Neural cell (in vitro differentiated cells): ENCODE data around the gene FOXD2. TPM values are rescaled to one million over a fixed set of nuclear protein-coding genes. Genes with fewer than 3 reads are reported as not detected.

Source experiments
- H2AFZ ChIP-seq: fragments of 200-600, 300-800 bp; sonication (generic), shearing (Covaris generic); 2 replicates; pipeline ENCODE4 v1.6.0; 2014; ENCODE audit warnings: low read depth, mild to moderate bottlenecking, antibody characterized with exemption, low read length, moderate library complexity
- H3F3A ChIP-seq: fragments of 200-600 bp; shearing (Covaris generic); 2 replicates; pipeline ENCODE4 v1.6.1; 2016; ENCODE audit warnings: mild to moderate bottlenecking, moderate library complexity, mixed read lengths, antibody characterized with exemption, low read length; ENCODE audit not compliant: insufficient read depth, poor library complexity, severe bottlenecking
- H3K27ac ChIP-seq: fragments of 200-600, 300-800 bp; sonication (generic), shearing (Covaris generic); 2 replicates; pipeline ENCODE4 v1.5.1; 2014; ENCODE audit warnings: mild to moderate bottlenecking, low read length, moderate library complexity
- H3K27me3 ChIP-seq: fragments of 300-800, 200-600 bp; sonication (generic), shearing (Covaris generic); 2 replicates; pipeline ENCODE4 v1.6.0; 2014; ENCODE audit warnings: mild to moderate bottlenecking, low read depth, low read length, moderate library complexity; ENCODE audit not compliant: insufficient read depth
- H3K36me3 ChIP-seq: fragments of 300-800, 200-600 bp; sonication (generic), shearing (Covaris generic); 2 replicates; pipeline ENCODE4 v1.5.1; 2014; ENCODE audit warnings: mild to moderate bottlenecking, antibody characterized with exemption, low read length, moderate library complexity; ENCODE audit not compliant: insufficient read depth
- H3K4me2 ChIP-seq: fragments of 300-800, 200-600 bp; sonication (generic), shearing (Covaris generic); 2 replicates; pipeline ENCODE4 v1.6.0; 2014; ENCODE audit warnings: mild to moderate bottlenecking, low read length
- H3K4me3 ChIP-seq: fragments of 300-800, 200-600 bp; sonication (generic), shearing (Covaris generic); 2 replicates; pipeline ENCODE4 v1.5.1; 2014; ENCODE audit warnings: mild to moderate bottlenecking, low read length, moderate library complexity
- H3K79me2 ChIP-seq: fragments of 200-600 bp; shearing (Covaris generic); replicated peaks from 2 replicates; pipeline ENCODE4 v1.6.0; 2014; ENCODE audit warnings: mild to moderate bottlenecking, low read length, moderate library complexity; ENCODE audit not compliant: insufficient read depth
- H3K9ac ChIP-seq: fragments of 300-800, 200-600 bp; sonication (generic), shearing (Covaris generic); 2 replicates; pipeline ENCODE4 v1.6.1; 2016; ENCODE audit warnings: mild to moderate bottlenecking, low read length, mixed read lengths
- H3K9me2 ChIP-seq: fragments of 200-600 bp; shearing (Covaris generic); 2 replicates; pipeline ENCODE4 v1.6.1; 2016; ENCODE audit warnings: mild to moderate bottlenecking, low read length, mixed read lengths; ENCODE audit not compliant: insufficient read depth
- H3K9me3 ChIP-seq: fragments of 200-600, 300-800 bp; sonication (generic), shearing (Covaris generic); 2 replicates; pipeline ENCODE4 v1.6.1; 2016; ENCODE audit warnings: mild to moderate bottlenecking, mixed run types, low read length, moderate library complexity, mixed read lengths
- H4K20me1 ChIP-seq: fragments of 200-600 bp; shearing (Covaris generic); 2 replicates; pipeline ENCODE4 v1.6.1; 2016; ENCODE audit warnings: mild to moderate bottlenecking, mixed run types; ENCODE audit not compliant: insufficient read depth
- EP300 ChIP-seq: fragments of 450-650 bp; conservative IDR thresholded peaks from 2 replicates; pipeline ENCODE4 v1.6.1; 2014; ENCODE audit warnings: antibody characterized with exemption, mild to moderate bottlenecking, moderate library complexity; ENCODE audit not compliant: poor library complexity, severe bottlenecking
- EZH2 ChIP-seq: fragments of 200-600, 300-800 bp; shearing (Covaris generic), sonication (generic); IDR thresholded peaks from 2 replicates; pipeline ENCODE4 v1.6.1; 2014; ENCODE audit warnings: antibody characterized with exemption, low read length, borderline replicate concordance, mild to moderate bottlenecking; ENCODE audit not compliant: insufficient read depth, poor library complexity, severe bottlenecking
- MXI1 ChIP-seq: fragments of 450-650 bp; conservative IDR thresholded peaks from 2 replicates; pipeline ENCODE4 v1.6.1; 2014; ENCODE audit warnings: antibody characterized with exemption, mild to moderate bottlenecking; ENCODE audit not compliant: poor library complexity, severe bottlenecking
- POLR2AphosphoS5 ChIP-seq: IDR thresholded peaks from 2 replicates; pipeline ENCODE4 v1.6.1; 2012
- RAD21 ChIP-seq: fragments of 450-650 bp; conservative IDR thresholded peaks from 2 replicates; pipeline ENCODE4 v1.6.1; 2014; ENCODE audit warnings: antibody characterized with exemption, mild to moderate bottlenecking, moderate library complexity
- SMC3 ChIP-seq: fragments of 450-650 bp; conservative IDR thresholded peaks from 2 replicates; pipeline ENCODE4 v1.6.1; 2014; ENCODE audit warnings: antibody characterized with exemption, mild to moderate bottlenecking, moderate library complexity; ENCODE audit not compliant: poor library complexity
- TAF1 ChIP-seq: IDR thresholded peaks from 2 replicates; pipeline ENCODE4 v1.6.1; 2012; ENCODE audit warnings: low read depth
- polyA plus RNA-seq: library from polyadenylated mRNA; depleted of rRNA; stranded (reverse); fragments of >200 nt; gene quantifications from 2 replicates; pipeline ENCODE4 v1.2.3, GENCODE V29; 2014
- TF ChIP-seq, protein P1 (sequence below): IDR thresholded peaks from 2 replicates; pipeline ENCODE4 v1.6.1; 2012; ENCODE audit warnings: borderline replicate concordance
- TF ChIP-seq, protein P2 (sequence below): fragments of 450-650 bp; IDR thresholded peaks from 2 replicates; pipeline ENCODE4 v1.5.1; 2014; ENCODE audit warnings: antibody characterized with exemption, mild to moderate bottlenecking, moderate library complexity; ENCODE audit not compliant: poor library complexity, severe bottlenecking

The FOXD2 gene
- polyA plus RNA-seq, 1 donor from 2014 or later = not detected

DNA sequence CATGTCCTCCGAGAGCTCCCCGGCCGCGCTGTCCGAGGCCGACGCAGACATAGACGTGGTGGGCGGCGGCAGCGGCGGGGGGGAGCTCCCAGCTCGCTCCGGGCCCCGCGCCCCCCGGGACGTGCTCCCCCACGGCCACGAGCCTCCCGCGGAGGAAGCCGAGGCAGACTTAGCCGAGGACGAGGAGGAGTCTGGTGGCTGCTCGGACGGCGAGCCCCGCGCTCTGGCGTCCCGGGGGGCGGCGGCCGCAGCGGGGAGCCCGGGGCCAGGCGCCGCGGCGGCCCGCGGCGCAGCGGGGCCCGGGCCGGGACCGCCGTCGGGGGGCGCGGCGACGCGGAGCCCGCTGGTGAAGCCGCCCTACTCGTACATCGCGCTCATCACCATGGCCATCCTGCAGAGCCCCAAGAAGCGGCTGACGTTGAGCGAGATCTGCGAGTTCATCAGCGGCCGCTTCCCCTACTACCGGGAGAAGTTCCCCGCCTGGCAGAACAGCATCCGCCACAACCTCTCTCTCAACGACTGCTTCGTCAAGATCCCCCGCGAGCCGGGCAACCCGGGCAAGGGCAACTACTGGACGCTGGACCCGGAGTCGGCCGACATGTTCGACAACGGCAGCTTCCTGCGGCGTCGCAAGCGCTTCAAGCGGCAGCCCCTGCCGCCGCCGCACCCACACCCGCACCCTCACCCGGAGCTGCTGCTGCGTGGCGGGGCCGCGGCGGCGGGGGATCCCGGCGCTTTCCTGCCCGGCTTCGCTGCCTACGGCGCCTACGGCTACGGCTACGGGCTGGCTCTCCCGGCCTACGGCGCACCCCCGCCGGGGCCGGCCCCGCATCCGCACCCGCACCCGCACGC lies 547 bp downstream of the FOXD2 start:
- TF ChIP-seq SMC3 = no peak
- TF ChIP-seq, protein P1, sequence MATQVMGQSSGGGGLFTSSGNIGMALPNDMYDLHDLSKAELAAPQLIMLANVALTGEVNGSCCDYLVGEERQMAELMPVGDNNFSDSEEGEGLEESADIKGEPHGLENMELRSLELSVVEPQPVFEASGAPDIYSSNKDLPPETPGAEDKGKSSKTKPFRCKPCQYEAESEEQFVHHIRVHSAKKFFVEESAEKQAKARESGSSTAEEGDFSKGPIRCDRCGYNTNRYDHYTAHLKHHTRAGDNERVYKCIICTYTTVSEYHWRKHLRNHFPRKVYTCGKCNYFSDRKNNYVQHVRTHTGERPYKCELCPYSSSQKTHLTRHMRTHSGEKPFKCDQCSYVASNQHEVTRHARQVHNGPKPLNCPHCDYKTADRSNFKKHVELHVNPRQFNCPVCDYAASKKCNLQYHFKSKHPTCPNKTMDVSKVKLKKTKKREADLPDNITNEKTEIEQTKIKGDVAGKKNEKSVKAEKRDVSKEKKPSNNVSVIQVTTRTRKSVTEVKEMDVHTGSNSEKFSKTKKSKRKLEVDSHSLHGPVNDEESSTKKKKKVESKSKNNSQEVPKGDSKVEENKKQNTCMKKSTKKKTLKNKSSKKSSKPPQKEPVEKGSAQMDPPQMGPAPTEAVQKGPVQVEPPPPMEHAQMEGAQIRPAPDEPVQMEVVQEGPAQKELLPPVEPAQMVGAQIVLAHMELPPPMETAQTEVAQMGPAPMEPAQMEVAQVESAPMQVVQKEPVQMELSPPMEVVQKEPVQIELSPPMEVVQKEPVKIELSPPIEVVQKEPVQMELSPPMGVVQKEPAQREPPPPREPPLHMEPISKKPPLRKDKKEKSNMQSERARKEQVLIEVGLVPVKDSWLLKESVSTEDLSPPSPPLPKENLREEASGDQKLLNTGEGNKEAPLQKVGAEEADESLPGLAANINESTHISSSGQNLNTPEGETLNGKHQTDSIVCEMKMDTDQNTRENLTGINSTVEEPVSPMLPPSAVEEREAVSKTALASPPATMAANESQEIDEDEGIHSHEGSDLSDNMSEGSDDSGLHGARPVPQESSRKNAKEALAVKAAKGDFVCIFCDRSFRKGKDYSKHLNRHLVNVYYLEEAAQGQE = no peak
- no peak for TF ChIP-seq MXI1
- TF ChIP-seq EZH2 = peak; percentile 98
- peaks cover 99% of the 10 kb centered on the region for H3K27me3 ChIP-seq
- H4K20me1 ChIP-seq = no peaks in the 10 kb centered on the region
- no peaks in the 10 kb centered on the region for H3F3A ChIP-seq
- no peaks in the 10 kb centered on the region for H3K9me3 ChIP-seq
- no peak overlapping the region for H2AFZ ChIP-seq
- no peaks in the 10 kb centered on the region for H3K79me2 ChIP-seq
- H3K27ac ChIP-seq = no peak overlapping the region
- no peak overlapping the region for H3K4me2 ChIP-seq
- H3K36me3 ChIP-seq = no peaks in the 10 kb centered on the region
- H3K9me2 ChIP-seq = no peaks in the 10 kb centered on the region
- no peak overlapping the region for H3K9ac ChIP-seq
- peak overlapping the region; percentile 60 for H3K4me3 ChIP-seq

DNA sequence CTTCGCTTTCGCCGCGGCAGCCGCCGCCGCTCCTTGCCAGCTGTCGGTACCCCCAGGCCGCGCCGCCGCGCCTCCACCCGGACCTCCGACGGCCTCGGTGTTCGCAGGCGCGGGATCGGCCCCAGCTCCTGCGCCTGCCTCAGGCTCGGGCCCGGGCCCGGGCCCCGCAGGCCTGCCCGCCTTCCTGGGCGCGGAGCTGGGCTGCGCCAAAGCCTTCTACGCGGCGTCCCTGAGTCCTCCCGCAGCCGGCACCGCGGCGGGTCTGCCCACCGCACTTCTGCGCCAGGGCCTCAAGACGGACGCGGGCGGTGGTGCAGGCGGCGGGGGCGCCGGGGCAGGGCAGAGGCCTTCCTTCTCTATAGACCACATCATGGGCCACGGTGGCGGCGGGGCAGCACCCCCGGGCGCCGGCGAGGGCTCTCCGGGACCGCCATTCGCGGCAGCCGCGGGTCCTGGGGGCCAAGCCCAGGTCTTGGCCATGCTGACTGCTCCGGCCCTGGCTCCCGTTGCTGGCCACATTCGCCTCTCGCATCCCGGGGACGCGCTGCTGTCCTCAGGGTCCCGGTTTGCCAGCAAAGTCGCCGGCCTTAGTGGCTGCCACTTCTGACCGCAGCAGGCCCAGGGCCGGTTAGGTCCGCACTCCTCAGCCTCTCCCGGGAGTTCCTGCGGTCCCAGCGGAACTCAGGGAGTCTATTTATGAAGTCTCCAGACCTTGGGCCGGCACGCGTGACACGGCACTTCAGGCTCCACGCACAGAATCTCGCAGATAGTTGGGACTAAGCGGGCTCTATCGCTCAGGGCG lies 1.4 kb downstream of the FOXD2 start:
- Histone ChIP-seq H4K20me1 (no peaks in the 10 kb centered on the region), H3K9ac (no peak overlapping the region), H3K9me2 (no peaks in the 10 kb centered on the region), H3K4me3 (no peak overlapping the region), H3K9me3 (no peaks in the 10 kb centered on the region), H3K27ac (no peak overlapping the region), H3K36me3 (no peaks in the 10 kb centered on the region), H3K4me2 (no peak overlapping the region), H3K79me2 (no peaks in the 10 kb centered on the region), H3F3A (no peaks in the 10 kb centered on the region), H2AFZ (no peak overlapping the region), H3K27me3 (peaks cover 99% of the 10 kb centered on the region)
- TF ChIP-seq EZH2 = peak; percentile 99
- no peak for TF ChIP-seq POLR2AphosphoS5

DNA sequence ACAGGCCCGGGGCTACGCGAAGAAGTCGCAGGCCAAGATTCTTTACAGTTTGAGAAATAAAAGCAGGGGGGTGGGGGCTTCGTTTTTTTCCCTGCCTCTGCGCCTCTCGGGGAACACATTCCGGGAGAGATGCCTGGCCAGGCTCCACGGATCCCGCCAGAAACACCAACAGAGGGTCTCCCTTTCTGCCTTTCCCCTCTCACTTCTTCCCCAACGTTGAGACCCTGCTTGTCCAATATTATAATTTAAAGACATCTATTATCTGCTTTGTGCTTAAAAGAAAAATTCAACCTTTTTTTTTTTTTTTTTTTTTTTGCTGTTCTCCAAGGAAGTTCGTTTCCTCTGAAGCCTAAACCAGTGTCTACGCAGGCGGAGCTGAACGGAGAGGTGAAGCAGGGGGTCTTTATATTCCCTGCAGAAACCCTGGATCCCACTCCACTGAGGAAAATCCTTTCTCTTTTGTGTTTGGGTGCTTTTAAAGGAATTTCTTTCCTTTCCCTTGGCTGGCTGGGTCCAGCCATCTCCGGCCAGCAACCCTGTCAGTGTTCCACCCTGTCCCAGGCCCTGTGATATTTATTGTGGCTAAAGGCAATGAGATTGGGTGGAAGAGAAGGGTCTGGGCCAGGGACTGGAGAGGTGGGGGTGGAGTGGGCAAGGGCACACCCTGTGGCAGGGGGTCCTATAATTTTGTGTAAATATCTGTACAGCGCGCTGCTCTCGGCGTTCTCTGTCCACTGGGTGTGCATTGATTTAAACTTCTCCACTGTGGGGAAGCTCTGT lies 2.2 kb downstream of the FOXD2 start:
- Histone ChIP-seq H3K4me2 (no peak overlapping the region), H3K27me3 (peaks cover 99% of the 10 kb centered on the region), H3K79me2 (no peaks in the 10 kb centered on the region), H3F3A (no peaks in the 10 kb centered on the region), H3K4me3 (no peak overlapping the region), H3K9me2 (no peaks in the 10 kb centered on the region), H3K9me3 (no peaks in the 10 kb centered on the region), H2AFZ (no peak overlapping the region), H3K27ac (no peak overlapping the region), H3K36me3 (no peaks in the 10 kb centered on the region), H4K20me1 (no peaks in the 10 kb centered on the region), H3K9ac (no peak overlapping the region)
- TF ChIP-seq SMC3 = no peak
- no peak for TF ChIP-seq MXI1
- no peak for TF ChIP-seq EP300
- TF ChIP-seq, protein P1 = no peak
- no peak for TF ChIP-seq TAF1
- no peak for TF ChIP-seq EZH2
- TF ChIP-seq, protein P2, sequence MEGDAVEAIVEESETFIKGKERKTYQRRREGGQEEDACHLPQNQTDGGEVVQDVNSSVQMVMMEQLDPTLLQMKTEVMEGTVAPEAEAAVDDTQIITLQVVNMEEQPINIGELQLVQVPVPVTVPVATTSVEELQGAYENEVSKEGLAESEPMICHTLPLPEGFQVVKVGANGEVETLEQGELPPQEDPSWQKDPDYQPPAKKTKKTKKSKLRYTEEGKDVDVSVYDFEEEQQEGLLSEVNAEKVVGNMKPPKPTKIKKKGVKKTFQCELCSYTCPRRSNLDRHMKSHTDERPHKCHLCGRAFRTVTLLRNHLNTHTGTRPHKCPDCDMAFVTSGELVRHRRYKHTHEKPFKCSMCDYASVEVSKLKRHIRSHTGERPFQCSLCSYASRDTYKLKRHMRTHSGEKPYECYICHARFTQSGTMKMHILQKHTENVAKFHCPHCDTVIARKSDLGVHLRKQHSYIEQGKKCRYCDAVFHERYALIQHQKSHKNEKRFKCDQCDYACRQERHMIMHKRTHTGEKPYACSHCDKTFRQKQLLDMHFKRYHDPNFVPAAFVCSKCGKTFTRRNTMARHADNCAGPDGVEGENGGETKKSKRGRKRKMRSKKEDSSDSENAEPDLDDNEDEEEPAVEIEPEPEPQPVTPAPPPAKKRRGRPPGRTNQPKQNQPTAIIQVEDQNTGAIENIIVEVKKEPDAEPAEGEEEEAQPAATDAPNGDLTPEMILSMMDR = no peak
- no peak for TF ChIP-seq RAD21
- no peak for TF ChIP-seq POLR2AphosphoS5
